ENCODE measurements around the gene RABAC1. TPM values are rescaled to one million over a fixed set of nuclear protein-coding genes. Genes with fewer than 3 reads are reported as not detected.

RABAC1 gene
- total RNA-seq, 2 experiments from 2014 or later = 171 to 191 TPM

DNA sequence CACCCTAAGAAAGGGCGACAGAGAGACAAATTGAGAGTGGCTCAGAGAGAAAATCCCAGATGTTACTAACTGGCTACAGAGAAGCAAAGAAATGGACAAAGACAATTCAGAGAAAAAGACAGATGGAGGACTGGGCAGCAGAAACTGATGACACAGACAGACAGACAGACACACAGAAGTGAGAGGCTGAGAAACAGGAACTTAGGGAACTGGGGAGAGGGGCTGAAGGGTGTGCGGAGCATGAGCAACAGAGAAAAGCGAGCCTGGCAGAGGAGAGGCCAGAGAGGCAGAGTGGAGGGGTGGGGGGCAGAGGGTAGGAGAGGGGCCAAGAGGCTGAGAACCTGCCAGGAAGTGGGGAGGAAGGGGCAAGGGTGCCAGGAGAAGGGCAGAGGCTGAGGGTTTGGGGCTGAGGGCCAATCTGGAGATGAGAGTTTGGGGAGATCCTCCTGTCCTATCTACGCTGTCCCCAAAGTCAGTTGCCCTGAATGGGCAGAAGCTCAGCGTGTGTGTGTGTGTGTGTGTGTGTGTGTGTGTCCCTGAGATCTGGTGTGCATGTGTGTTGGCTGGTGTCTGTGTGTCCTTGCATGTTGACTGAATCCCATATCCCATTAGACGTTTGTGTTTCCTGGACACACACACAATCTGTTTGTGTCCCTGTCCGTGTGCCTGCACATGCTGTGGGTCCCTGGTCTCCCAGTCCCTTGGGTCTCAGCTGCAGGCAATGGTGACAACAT is 25.3 kb downstream of the RABAC1 start:
- Histone ChIP-seq H3K4me1 (ENCODE audit: insufficient read depth, low read length, poor library complexity, severe bottlenecking) (peaks cover 93% of the 10 kb centered on the region), H3K79me2 (ENCODE audit: insufficient read depth, low read depth, low read length) (no peaks in the 10 kb centered on the region), H3K4me3 (ENCODE audit: low read depth, low read length, poor library complexity, severe bottlenecking) (no peak overlapping the region), H3K4me2 (ENCODE audit: low read length) (peak overlapping the region; percentile 50), H3K36me3 (ENCODE audit: insufficient read depth, low read length) (no peaks in the 10 kb centered on the region), H4K20me1 (ENCODE audit: insufficient read depth, low read length) (no peaks in the 10 kb centered on the region), H2AFZ (ENCODE audit: low read length) (peak overlapping the region; percentile 7; the same call in 1 of the 2 replicates), H3K9me2 (ENCODE audit: insufficient read depth, low read length) (no peaks in the 10 kb centered on the region), H3K27ac (ENCODE audit: low read depth, low read length, poor library complexity, severe bottlenecking) (peak overlapping the region; percentile 62), H3K9me3 (ENCODE audit: low read length) (no peaks in the 10 kb centered on the region)
- intact Hi-C loops (cut with micrococcal nuclease; ENCODE audit: unreplicated experiment) = loop anchor here (2.0 kb wide), 1 partner anchor 47 kb away; no protein-coding TSS in a partner anchor
- ChIA-PET POLR2A (interaction anchor here (0.5 to 0.6 kb wide), 3 partner anchors 33 to 56 kb away, joined by 3 to 4 read pairs (median 3); no protein-coding TSS in a partner anchor), CTCF (ENCODE audit: unreplicated experiment) (interaction anchor here (0.5 to 0.8 kb wide), 3 partner anchors 18 to 54 kb away, joined by 3 to 5 read pairs (median 3); no protein-coding TSS in a partner anchor)
- peak; percentile 53 for DNase-seq (ENCODE audit: low spot score)
- no TSS peak for BruUV-seq (replicated peaks)
- TF ChIP-seq, protein P1, sequence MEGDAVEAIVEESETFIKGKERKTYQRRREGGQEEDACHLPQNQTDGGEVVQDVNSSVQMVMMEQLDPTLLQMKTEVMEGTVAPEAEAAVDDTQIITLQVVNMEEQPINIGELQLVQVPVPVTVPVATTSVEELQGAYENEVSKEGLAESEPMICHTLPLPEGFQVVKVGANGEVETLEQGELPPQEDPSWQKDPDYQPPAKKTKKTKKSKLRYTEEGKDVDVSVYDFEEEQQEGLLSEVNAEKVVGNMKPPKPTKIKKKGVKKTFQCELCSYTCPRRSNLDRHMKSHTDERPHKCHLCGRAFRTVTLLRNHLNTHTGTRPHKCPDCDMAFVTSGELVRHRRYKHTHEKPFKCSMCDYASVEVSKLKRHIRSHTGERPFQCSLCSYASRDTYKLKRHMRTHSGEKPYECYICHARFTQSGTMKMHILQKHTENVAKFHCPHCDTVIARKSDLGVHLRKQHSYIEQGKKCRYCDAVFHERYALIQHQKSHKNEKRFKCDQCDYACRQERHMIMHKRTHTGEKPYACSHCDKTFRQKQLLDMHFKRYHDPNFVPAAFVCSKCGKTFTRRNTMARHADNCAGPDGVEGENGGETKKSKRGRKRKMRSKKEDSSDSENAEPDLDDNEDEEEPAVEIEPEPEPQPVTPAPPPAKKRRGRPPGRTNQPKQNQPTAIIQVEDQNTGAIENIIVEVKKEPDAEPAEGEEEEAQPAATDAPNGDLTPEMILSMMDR (conservative IDR thresholded peaks at IDR 0.05; ENCODE audit: low read length) = no peak
- TF ChIP-seq EZH2phosphoT487 (IDR thresholded peaks at IDR 0.05; ENCODE audit: borderline replicate concordance, low read depth, low read length) = no peak

DNA sequence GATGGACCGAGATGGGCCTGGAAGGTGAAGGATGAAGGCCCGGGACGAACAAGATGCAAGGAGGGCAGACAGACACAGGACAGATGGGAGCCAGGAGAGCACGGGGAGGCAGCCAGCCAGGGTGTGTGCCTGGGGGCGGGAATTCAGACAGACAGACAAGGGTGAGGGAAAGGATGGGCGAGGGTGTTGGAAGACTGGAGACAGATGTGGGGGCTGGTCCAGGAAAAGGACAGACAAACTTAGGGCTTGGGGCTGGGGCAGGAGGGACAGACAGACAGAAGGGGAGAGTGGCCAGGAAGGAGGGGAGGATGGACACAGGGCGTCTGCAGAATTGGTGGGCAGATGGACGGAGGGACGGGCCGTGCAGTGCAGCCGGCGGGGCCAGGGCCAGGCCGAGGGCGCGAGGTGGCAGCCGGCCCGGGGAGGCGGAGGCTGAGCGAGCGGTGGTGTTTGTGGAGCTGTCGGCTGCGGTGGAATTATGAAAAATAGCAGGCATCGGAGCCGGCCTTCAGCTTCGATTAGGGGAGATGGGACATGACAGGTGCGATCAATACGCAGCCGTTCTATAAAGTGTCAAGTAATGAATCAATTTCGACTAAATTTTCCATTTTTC is 26.3 kb downstream of the RABAC1 start:
- H3K36me3 ChIP-seq (ENCODE audit: insufficient read depth, low read length) = no peaks in the 10 kb centered on the region
- POLR2A ChIA-PET = no interaction called here
- BruUV-seq (replicated peaks) = no TSS peak

More for the DNA sequence above, 26.3 kb downstream of the RABAC1 start:
- TF ChIP-seq EZH2phosphoT487 (IDR thresholded peaks at IDR 0.05; ENCODE audit: borderline replicate concordance, low read depth, low read length) = no peak
- TF ChIP-seq, protein P1 (conservative IDR thresholded peaks at IDR 0.05; ENCODE audit: low read length) = no peak
- Histone ChIP-seq H4K20me1 (ENCODE audit: insufficient read depth, low read length) (no peaks in the 10 kb centered on the region), H3K4me1 (ENCODE audit: insufficient read depth, low read length, poor library complexity, severe bottlenecking) (peaks cover 91% of the 10 kb centered on the region), H3K4me2 (ENCODE audit: low read length) (no peak overlapping the region), H3K27ac (ENCODE audit: low read depth, low read length, poor library complexity, severe bottlenecking) (no peak overlapping the region), H2AFZ (ENCODE audit: low read length) (no peak overlapping the region), H3K9me2 (ENCODE audit: insufficient read depth, low read length) (no peaks in the 10 kb centered on the region), H3K4me3 (ENCODE audit: low read depth, low read length, poor library complexity, severe bottlenecking) (no peak overlapping the region), H3K79me2 (ENCODE audit: insufficient read depth, low read depth, low read length) (no peaks in the 10 kb centered on the region), H3K9me3 (ENCODE audit: low read length) (no peaks in the 10 kb centered on the region)
- CTCF ChIA-PET (ENCODE audit: unreplicated experiment) = no interaction called here
- intact Hi-C loops (cut with micrococcal nuclease; ENCODE audit: unreplicated experiment) = no loop called here
- no peak for DNase-seq (ENCODE audit: low spot score)

Data from OCI-LY7 (cell line).